Measurements from ENCODE around the gene CUZD1.

CUZD1 gene

GRCh38 chr10:122802282-122802681 is 43.4 kb downstream of the CUZD1 start:
- DNase-seq: no peak

- DNase-seq: no peak
Measured at GRCh38 chr10:122798704-122799231, 46.9 kb downstream of the CUZD1 start.

DNA sequence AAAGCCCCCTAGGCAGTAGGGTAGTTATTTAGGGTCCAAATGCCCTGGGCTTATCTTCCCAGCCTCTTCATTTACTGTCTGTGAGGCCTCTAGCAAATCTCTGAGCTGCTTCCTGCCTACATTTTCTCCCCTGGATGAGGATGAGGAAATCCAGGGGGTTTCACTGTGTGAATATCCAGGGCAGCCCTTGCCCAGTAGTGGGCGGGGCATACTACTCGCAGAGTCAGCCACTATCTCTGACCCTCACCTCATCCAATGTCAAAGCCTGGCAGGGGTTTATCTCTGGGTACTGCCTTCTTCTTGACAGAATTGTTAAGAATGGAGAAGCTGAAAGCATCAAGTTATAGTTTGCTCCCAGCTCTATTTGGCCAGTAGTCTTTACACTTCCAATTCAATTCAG is 48.9 kb downstream of the CUZD1 start:
- DNase-seq: no peak

- DNase-seq: no peak
Measured at GRCh38 chr10:122795924-122796323, 49.7 kb downstream of the CUZD1 start.

GRCh38 chr10:122786269-122786668 is 59.4 kb downstream of the CUZD1 start:
- no peak for DNase-seq

DNA sequence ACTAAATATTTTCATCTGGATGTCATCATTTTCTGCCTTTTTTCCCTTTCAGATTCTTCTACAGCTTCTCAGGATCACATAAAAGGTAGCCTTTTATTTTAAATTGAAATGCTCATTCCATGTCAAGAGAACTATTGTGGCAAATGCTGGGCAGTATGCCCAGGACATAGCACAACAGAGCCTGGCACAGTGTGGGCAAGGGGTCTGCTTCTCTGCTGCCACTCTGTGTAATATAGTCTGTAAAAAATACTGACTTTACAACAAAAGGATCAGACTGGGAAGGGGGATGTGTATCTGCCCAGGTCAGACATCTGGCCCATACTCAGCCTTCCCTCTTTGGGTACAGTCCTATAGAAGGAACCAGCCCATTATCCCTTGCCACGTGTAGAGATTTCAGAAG is 62.7 kb downstream of the CUZD1 start:
- DNase-seq: no peak

Measured in NCI-H526 (cell line).